H9 (cell line): ENCODE results near the gene EHD2. TPM values are rescaled to one million over a fixed set of nuclear protein-coding genes. Genes with fewer than 3 reads are reported as not detected.
A peak's percentile ranks its signal among the peaks of the same experiment; 100 is the strongest.

Source experiments
- DNase-seq: peaks from one replicate; pipeline ENCODE4 v3.0.0-alpha.2; 2017
- H2AFZ ChIP-seq: one replicate; pipeline ENCODE4 v1.6.1; 2013; ENCODE audit warnings: mild to moderate bottlenecking, low read length, control low read depth, moderate library complexity
- H2AK5ac ChIP-seq: 2 replicates; pipeline ENCODE4 v1.6.1; 2013; ENCODE audit warnings: low read length, control low read depth, mixed read lengths; ENCODE audit not compliant: insufficient read length
- H2BK120ac ChIP-seq: one replicate; pipeline ENCODE4 v1.6.1; 2013; ENCODE audit warnings: low read depth, mild to moderate bottlenecking, low read length, control low read depth, inconsistent platforms; ENCODE audit not compliant: poor library complexity, severe bottlenecking
- H2BK12ac ChIP-seq: 2 replicates; pipeline ENCODE4 v1.6.1; 2013; ENCODE audit warnings: low read length, control low read depth, mixed read lengths, low read depth; ENCODE audit not compliant: insufficient read length
- H2BK15ac ChIP-seq: 2 replicates; pipeline ENCODE4 v1.6.1; 2013; ENCODE audit warnings: low read depth, low read length, control low read depth
- H2BK20ac ChIP-seq: one replicate; pipeline ENCODE4 v1.6.1; 2013; ENCODE audit warnings: low read depth, mild to moderate bottlenecking, low read length, control low read depth, inconsistent platforms; ENCODE audit not compliant: poor library complexity, severe bottlenecking
- H2BK5ac ChIP-seq: 2 replicates; pipeline ENCODE4 v1.6.1; 2013; ENCODE audit warnings: low read length, control low read depth, mixed read lengths; ENCODE audit not compliant: insufficient read length
- H3K14ac ChIP-seq: 2 replicates; pipeline ENCODE4 v1.6.1; 2013; ENCODE audit warnings: low read length, control low read depth; ENCODE audit not compliant: insufficient read depth
- H3K18ac ChIP-seq: 2 replicates; pipeline ENCODE4 v1.6.1; 2013; ENCODE audit warnings: low read depth, mild to moderate bottlenecking, mixed read lengths, low read length, control low read depth; ENCODE audit not compliant: insufficient read length
- H3K23ac ChIP-seq: 2 replicates; pipeline ENCODE4 v1.6.1; 2013; ENCODE audit warnings: low read length, control low read depth, mixed read lengths, low read depth; ENCODE audit not compliant: insufficient read length
- H3K23me2 ChIP-seq: 2 replicates; pipeline ENCODE4 v1.6.1; 2013; ENCODE audit warnings: low read depth, mild to moderate bottlenecking, mixed read lengths, low read length, control low read depth; ENCODE audit not compliant: insufficient read length, poor library complexity, severe bottlenecking
- H3K27ac ChIP-seq: 2 replicates; pipeline ENCODE4 v1.5.1; 2013; ENCODE audit warnings: low read length, control low read depth, mixed read lengths, low read depth; ENCODE audit not compliant: insufficient read length
- H3K27me3 ChIP-seq: 2 replicates; pipeline ENCODE4 v1.6.1; 2013; ENCODE audit warnings: low read length, control low read depth, inconsistent platforms; ENCODE audit not compliant: insufficient read depth
- H3K4ac ChIP-seq: 2 replicates; pipeline ENCODE4 v1.6.1; 2013; ENCODE audit warnings: low read depth, mild to moderate bottlenecking, control low read depth, inconsistent platforms, low read length, moderate library complexity
- H3K4me1 ChIP-seq: 2 replicates; pipeline ENCODE4 v1.6.1; 2013; ENCODE audit warnings: low read length, control low read depth, inconsistent platforms; ENCODE audit not compliant: insufficient read depth
- H3K4me2 ChIP-seq: 2 replicates; pipeline ENCODE4 v1.6.1; 2013; ENCODE audit warnings: low read length, control low read depth, mixed read lengths; ENCODE audit not compliant: insufficient read length, insufficient read depth
- H3K56ac ChIP-seq: 2 replicates; pipeline ENCODE4 v1.6.1; 2013; ENCODE audit warnings: low read depth, mild to moderate bottlenecking, mixed read lengths, low read length, control low read depth; ENCODE audit not compliant: insufficient read length
- H3K79me1 ChIP-seq: 2 replicates; pipeline ENCODE4 v1.6.1; 2013; ENCODE audit warnings: low read depth, mild to moderate bottlenecking, moderate library complexity, low read length, control low read depth, inconsistent platforms; ENCODE audit not compliant: insufficient read depth, poor library complexity, severe bottlenecking
- H3K79me2 ChIP-seq: 2 replicates; pipeline ENCODE4 v1.6.1; 2013; ENCODE audit warnings: low read length, control low read depth, inconsistent platforms; ENCODE audit not compliant: insufficient read depth
- H3K9ac ChIP-seq: 2 replicates; pipeline ENCODE4 v1.6.1; 2013; ENCODE audit warnings: low read length, control low read depth, mixed read lengths; ENCODE audit not compliant: insufficient read length; ENCODE audit errors: extremely low read depth
- H3K9me3 ChIP-seq: one replicate; pipeline ENCODE4 v1.6.1; 2013; ENCODE audit warnings: low read depth, low read length, inconsistent platforms; ENCODE audit not compliant: control insufficient read depth
- H3T11ph ChIP-seq: one replicate; pipeline ENCODE4 v1.6.1; 2013; ENCODE audit warnings: mild to moderate bottlenecking, low read length, control low read depth, inconsistent platforms
- H4K20me1 ChIP-seq: one replicate; pipeline ENCODE4 v1.6.1; 2013; ENCODE audit not compliant: control insufficient read depth, insufficient read length, insufficient read depth
- H4K5ac ChIP-seq: 2 replicates; pipeline ENCODE4 v1.6.1; 2013; ENCODE audit warnings: low read depth, mild to moderate bottlenecking, mixed read lengths, low read length, control low read depth; ENCODE audit not compliant: insufficient read length
- H4K8ac ChIP-seq: replicated peaks from 2 replicates; pipeline ENCODE4 v1.6.1; 2013; ENCODE audit warnings: low read length, control low read depth, mixed read lengths, low read depth; ENCODE audit not compliant: insufficient read length
- H4K91ac ChIP-seq: 2 replicates; pipeline ENCODE4 v1.6.1; 2013; ENCODE audit warnings: low read depth, mild to moderate bottlenecking, moderate library complexity, mixed read lengths, low read length, control low read depth; ENCODE audit not compliant: insufficient read length
- H3K27ac Mint-ChIP-seq, 3 experiments: 2 replicates in 2 of 3; 3 replicates in 1 of 3; pipeline ENCODE4 v1.8.0; 2020 to 2021; ENCODE audit warnings: mixed read lengths in 3 of 3, mild to moderate bottlenecking in 1 of 3, moderate library complexity in 1 of 3
- H3K27me3 Mint-ChIP-seq: 2 replicates; pipeline ENCODE4 v1.8.0; 2021; ENCODE audit warnings: low read depth, mild to moderate bottlenecking, moderate library complexity, mixed read lengths
- H3K36me3 Mint-ChIP-seq, 3 experiments: 2 replicates in 2 of 3; 3 replicates in 1 of 3; pipeline ENCODE4 v1.8.0; 2020 to 2021; ENCODE audit warnings: low read depth in 3 of 3, mixed read lengths in 3 of 3; ENCODE audit not compliant: insufficient read depth in 1 of 3
- H3K4me1 Mint-ChIP-seq, 2 experiments: 2 replicates each; pipeline ENCODE4 v1.8.0; 2020; ENCODE audit warnings: mixed read lengths in 2 of 2
- H3K4me3 Mint-ChIP-seq, 2 experiments: 2 replicates in 1 of 2; 3 replicates in 1 of 2; pipeline ENCODE4 v1.8.0; 2020 to 2021; ENCODE audit warnings: mild to moderate bottlenecking in 2 of 2, mixed read lengths in 2 of 2, moderate library complexity in 1 of 2
- H3K9me3 Mint-ChIP-seq, 2 experiments: 2 replicates in 1 of 2; 3 replicates in 1 of 2; pipeline ENCODE4 v1.8.0; 2020; ENCODE audit warnings: mild to moderate bottlenecking in 2 of 2, mixed read lengths in 2 of 2, moderate library complexity in 1 of 2
- CTCF ChIP-seq: fragments of 200-600 bp; sonication (generic); conservative IDR thresholded peaks from 3 replicates; pipeline ENCODE4 v1.8.0; 2021; ENCODE audit warnings: antibody characterized with exemption, mild to moderate bottlenecking
- WGBS: extraction: QIAGEN DNeasy Blood & Tissue Kit; methylation state at CpG from one replicate; pipeline ENCODE4 v1.1.7; 2013; ENCODE audit warnings: missing lambda C conversion rate, low lambda C conversion rate, mixed read lengths; ENCODE audit not compliant: insufficient read length; ENCODE audit errors: extremely low coverage; 5-methylcytosine and 5-hydroxymethylcytosine counted together
- total RNA-seq: library from RNA; stranded (reverse); gene quantifications from 2 replicates; pipeline ENCODE4 v1.2.1, GENCODE V29; 2021

The EHD2 gene
- total RNA-seq, 1 experiment from 2014 or later = 19.7 TPM

- Histone ChIP-seq H3K4ac (no peak within 1 kb of the TSS; the same call in 1 of the 2 replicates), H2BK5ac (no peak within 1 kb of the TSS), H3K79me2 (peaks cover 8% of the 10 kb centered on the region; the same call in 1 of the 2 replicates), H3K9me3 (no peaks in the 10 kb centered on the region), H3K23me2 (peaks cover 8% of the 10 kb centered on the region), H3T11ph (no peak within 1 kb of the TSS), H3K18ac (peak within 1 kb of the TSS; percentile 99), H3K9ac (peak within 1 kb of the TSS; percentile 90), H2BK20ac (no peak within 1 kb of the TSS), H3K14ac (peak within 1 kb of the TSS; percentile 100), H4K8ac (no peak within 1 kb of the TSS), H2AFZ (no peak within 1 kb of the TSS), H4K5ac (no peak within 1 kb of the TSS), H3K4me2 (peak within 1 kb of the TSS; percentile 100), H2BK12ac (peak within 1 kb of the TSS; percentile 89), H2BK120ac (no peak within 1 kb of the TSS), H3K27me3 (no peaks in the 10 kb centered on the region), H3K79me1 (peaks cover 8% of the 10 kb centered on the region), H4K91ac (no peak within 1 kb of the TSS), H3K4me1 (peaks cover 6% of the 10 kb centered on the region; the same call in 1 of the 2 replicates), H3K27ac (no peak within 1 kb of the TSS), H2AK5ac (peak within 1 kb of the TSS; percentile 27), H3K23ac (no peak within 1 kb of the TSS), H3K56ac (no peak within 1 kb of the TSS), H2BK15ac (no peak within 1 kb of the TSS; the same call in 1 of the 2 replicates), H4K20me1 (peaks cover 5% of the 10 kb centered on the region)
- peak; percentile 86 for DNase-seq
- WGBS = no CpG with 5 or more reads among the region's 65 CpGs
- Mint-ChIP-seq H3K9me3 (no peaks in the 10 kb centered on the region), H3K27ac (peak within 1 kb of the TSS; percentile 94 to 99 (median 98)), H3K4me3 (peak within 1 kb of the TSS; percentile 92 to 97), H3K36me3 (peaks cover 23 to 35% (median 32%) of the 10 kb centered on the region in 3 experiments; a peak in 6 of 7 replicates), H3K27me3 (no peaks in the 10 kb centered on the region), H3K4me1 (peaks cover 12 to 29% of the 10 kb centered on the region in 2 experiments)
- no peak for TF ChIP-seq CTCF
Observed at GRCh38 chr19:47778049-47778953, 65.1 kb downstream of the EHD2 start, which contains the start of gene SELENOW. Gene SELENOW (plus strand): TSS chr19:47778703. CDS start chr19:47778786, 83 bp downstream.
